GM12878 (cell line): ENCODE results near the gene DENND1A. TPM values are rescaled to one million over a fixed set of nuclear protein-coding genes. Genes with fewer than 3 reads are reported as not detected.

Experiments
- ATAC-seq: fragments of 200-7000 bp; cut with Tn5 transposase; 3 replicates; pipeline ENCODE4 v1.9.1; 2020; ENCODE audit warnings: mild to moderate bottlenecking, moderate library complexity
- BruUV-seq: library from RNA; stranded (reverse); fragments of 400-500 nt; replicated peaks from 2 replicates; lab custom pipeline; 2021; lab: Mats Ljungman, UMichigan
- CTCF ChIA-PET: fragments of 300-600 bp; sonication (Branson Sonifier 250); formaldehyde crosslinking; extraction: SDS; loops from one replicate; lab custom pipeline; 2021; ENCODE audit warnings: inconsistent platforms; lab: Yijun Ruan, JAX
- POLR2A ChIA-PET: fragments of 350-600 bp; formaldehyde crosslinking; extraction: SDS; loops from one replicate; lab custom pipeline; 2021; ENCODE audit warnings: inconsistent platforms; lab: Charles Lee
- RAD21 ChIA-PET: fragments of 300-600 bp; sonication (Branson Sonifier 250); formaldehyde crosslinking; loops from one replicate; lab custom pipeline; 2023; ENCODE audit warnings: antibody characterized with exemption; ENCODE audit not compliant: unreplicated experiment; lab: Charles Lee
- SMC1A ChIA-PET: fragments of 300-600 bp; sonication (Branson Sonifier 250); formaldehyde crosslinking; loops from one replicate; lab custom pipeline; 2023; ENCODE audit not compliant: unreplicated experiment, uncharacterized antibody; lab: Charles Lee
- DNase-seq: peaks from one replicate; pipeline ENCODE4 v3.0.0-alpha.2; 2011; ENCODE audit warnings: low read depth, low spot score
- FAIRE-seq: peaks from 3 replicates; lab custom pipeline; 2011; peaks lifted over from hg19 to GRCh38; lab: Jason Lieb, UNC
- H2AFZ ChIP-seq: 2 replicates; pipeline ENCODE4 v1.6.0; 2011; ENCODE audit warnings: low read depth, low read length, control low read depth; ENCODE audit not compliant: control insufficient read depth
- H3K27ac ChIP-seq: 2 replicates; pipeline ENCODE4 v1.5.1; 2011; ENCODE audit warnings: control low read depth; ENCODE audit not compliant: control insufficient read depth, insufficient read depth
- H3K27me3 ChIP-seq, 2 experiments: replicated peaks in 1 of 2; 2 replicates each; pipeline versions ENCODE4 v1.6.0 to v1.6.1; 2011; ENCODE audit warnings: low read length in 1 of 2; ENCODE audit not compliant: control insufficient read depth in 2 of 2, insufficient read depth in 2 of 2
- H3K36me3 ChIP-seq, 2 experiments: 2 replicates each; pipeline ENCODE4 v1.5.1; 2011; ENCODE audit warnings: low read length in 1 of 2; ENCODE audit not compliant: control insufficient read depth in 2 of 2, insufficient read depth in 2 of 2
- H3K4me1 ChIP-seq: 2 replicates; pipeline ENCODE4 v1.6.1; 2011; ENCODE audit warnings: mild to moderate bottlenecking, low read length, moderate library complexity, mixed read lengths; ENCODE audit not compliant: control insufficient read depth, insufficient read depth
- H3K4me2 ChIP-seq: 2 replicates; pipeline ENCODE4 v1.6.0; 2011; ENCODE audit warnings: control low read depth; ENCODE audit not compliant: control insufficient read depth, insufficient read depth
- H3K4me3 ChIP-seq: fragments of 200-600 bp; sonication (generic); 2 replicates; pipeline ENCODE4 v1.5.1; 2016
- H3K79me2 ChIP-seq: 2 replicates; pipeline ENCODE4 v1.6.0; 2011; ENCODE audit warnings: low read length; ENCODE audit not compliant: control insufficient read depth, insufficient read depth
- H3K9ac ChIP-seq: 2 replicates; pipeline ENCODE4 v1.8.0; 2011; ENCODE audit warnings: low read length, control low read depth, mixed read lengths; ENCODE audit not compliant: control insufficient read depth, insufficient read depth
- H3K9me3 ChIP-seq: replicated peaks from 3 replicates; pipeline ENCODE4 v1.5.1; 2011; ENCODE audit warnings: mild to moderate bottlenecking, low read length; ENCODE audit not compliant: control insufficient read depth, insufficient read depth
- H4K20me1 ChIP-seq: 2 replicates; pipeline ENCODE4 v1.6.0; 2011; ENCODE audit not compliant: control insufficient read depth, insufficient read depth
- ATF7 ChIP-seq: fragments of 450-650 bp; IDR thresholded peaks from 2 replicates; pipeline ENCODE4 v1.6.1; 2016; ENCODE audit warnings: low read depth, mild to moderate bottlenecking
- CHD4 ChIP-seq: fragments of 200-600 bp; sonication (generic); IDR thresholded peaks from 2 replicates; pipeline ENCODE4 v1.6.1; 2016; ENCODE audit warnings: mild to moderate bottlenecking
- ETV6 ChIP-seq, 2 experiments: fragments of 450-650 bp in 1 of 2; IDR thresholded peaks in 1 of 2; conservative IDR thresholded peaks in 1 of 2; 2 replicates each; pipeline ENCODE4 v1.6.1; 2014; ENCODE audit warnings: antibody characterized with exemption in 1 of 2, borderline replicate concordance in 1 of 2, low read depth in 1 of 2, mild to moderate bottlenecking in 1 of 2, moderate library complexity in 1 of 2
- FOXK2 ChIP-seq: fragments of 450-650 bp; IDR thresholded peaks from 2 replicates; pipeline ENCODE4 v1.6.1; 2017; ENCODE audit warnings: mild to moderate bottlenecking, moderate library complexity
- LARP7 ChIP-seq: fragments of 450-650 bp; IDR thresholded peaks from 2 replicates; pipeline ENCODE4 v1.6.1; 2017; ENCODE audit warnings: mild to moderate bottlenecking
- MEF2B ChIP-seq: fragments of 450-650 bp; IDR thresholded peaks from 2 replicates; pipeline ENCODE4 v1.6.1; 2018; ENCODE audit warnings: mild to moderate bottlenecking, moderate library complexity; ENCODE audit not compliant: partially characterized antibody, poor library complexity, severe bottlenecking
- POU2F2 ChIP-seq: IDR thresholded peaks from 3 replicates; pipeline ENCODE4 v1.6.1; 2011; ENCODE audit warnings: low read depth, mild to moderate bottlenecking, low read length, borderline replicate concordance
- SMAD5 ChIP-seq: IDR thresholded peaks from 2 replicates; pipeline ENCODE4 v1.6.1; 2016; ENCODE audit warnings: antibody characterized with exemption, low read depth
- SREBF1 ChIP-seq: IDR thresholded peaks from 2 replicates; pipeline ENCODE4 v1.6.1; 2012; ENCODE audit warnings: mild to moderate bottlenecking, low read length
- STAT1 ChIP-seq: fragments of 450-650 bp; conservative IDR thresholded peaks from 2 replicates; pipeline ENCODE4 v1.6.1; 2014; ENCODE audit warnings: antibody characterized with exemption, mild to moderate bottlenecking
- TAF1 ChIP-seq: IDR thresholded peaks from 2 replicates; pipeline ENCODE4 v1.6.1; 2011; ENCODE audit warnings: mild to moderate bottlenecking, low read depth, low read length, borderline replicate concordance
- TCF12 ChIP-seq: IDR thresholded peaks from 2 replicates; pipeline ENCODE4 v1.6.1; 2011; ENCODE audit warnings: low read depth, mild to moderate bottlenecking, low read length
- YY1 ChIP-seq: IDR thresholded peaks from 2 replicates; pipeline ENCODE4 v1.6.1; 2011; ENCODE audit warnings: low read depth, mild to moderate bottlenecking, low read length
- ZBTB33 ChIP-seq: fragments of 450-650 bp; IDR thresholded peaks from 2 replicates; pipeline ENCODE4 v1.6.1; 2017; ENCODE audit warnings: mild to moderate bottlenecking
- WGBS: methylation state at CpG from one replicate; pipeline ENCODE4 v1.1.6; 2016; ENCODE audit warnings: low lambda C conversion rate; ENCODE audit not compliant: insufficient replicate concordance, insufficient coverage; ENCODE audit errors: missing lambda C conversion rate; 5-methylcytosine and 5-hydroxymethylcytosine counted together
- in situ Hi-C: fragments of 300-500 bp; cut with MboI; formaldehyde crosslinking; loops from 9 replicates; pipeline ENCODE4 v1.14.3; 2018; ENCODE audit warnings: mixed read lengths
- intact Hi-C: fragments of 100-400 bp; cut with micrococcal nuclease; formaldehyde crosslinking; loops from one replicate; pipeline ENCODE4 v1.14.2; 2022; ENCODE audit not compliant: unreplicated experiment
- polyA plus RNA-seq, 11 experiments: library from polyadenylated mRNA; depleted of rRNA in 4 of 11; unstranded in 6 of 11; stranded (reverse) in 5 of 11; fragments of >200 nt; fragmentation: Nextera tagmentation in 4 of 11; fragmentation: Illumina TruSeq in 1 of 11; extraction: Ambion mirVana in 4 of 11; extraction: Trizol in 1 of 11; gene quantifications; 1 replicate in 1 of 11; 2 replicates in 10 of 11; pipeline versions ENCODE4 v1.2.1 to v1.2.3, GENCODE V29; 2011 to 2016; ENCODE audit warnings: inconsistent platforms in 2 of 11, missing spikeins in 2 of 11, low read depth in 1 of 11
- total RNA-seq, 4 experiments: library from RNA; depleted of rRNA in 3 of 4; stranded (reverse); fragments of >200 nt in 3 of 4; fragmentation: Illumina TruSeq in 1 of 4; extraction: Trizol in 1 of 4; gene quantifications; 2 replicates each; pipeline versions ENCODE4 v1.2.1 to v1.2.3, GENCODE V29; 2013 to 2021
- TF ChIP-seq, protein P1 (sequence below): fragments of 450-650 bp; IDR thresholded peaks from 2 replicates; pipeline ENCODE4 v1.6.1; 2017; ENCODE audit warnings: low read depth, mild to moderate bottlenecking, moderate library complexity
- TF ChIP-seq, protein P2 (sequence below): IDR thresholded peaks from 2 replicates; pipeline ENCODE4 v1.6.1; 2012; ENCODE audit warnings: mild to moderate bottlenecking, low read depth, low read length

Gene DENND1A
- total and polyA plus RNA-seq, 10 of the 15 experiments (the other 5 are each of a cell fraction or from before 2014, with no cell fraction given) = 14.1 to 48.6 (median 35.2) TPM

DNA sequence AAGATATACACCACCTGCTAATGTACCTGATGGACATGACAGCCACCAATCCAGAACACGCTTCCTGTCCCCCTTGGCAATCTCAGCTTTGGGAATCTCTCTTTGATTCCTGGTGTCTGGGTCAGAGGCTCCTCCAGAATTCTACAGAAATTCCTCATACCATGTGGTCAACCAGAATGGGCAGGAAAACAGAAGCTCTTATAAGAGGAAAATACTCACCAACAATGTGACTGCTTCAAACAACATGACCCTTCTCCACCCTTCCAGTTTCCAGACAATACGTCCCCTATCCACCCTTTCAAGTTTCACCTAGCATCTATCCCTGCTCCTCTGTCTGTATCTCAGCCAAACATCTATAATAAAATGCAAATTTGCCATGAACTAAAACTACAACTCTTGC is 247.2 kb downstream of the DENND1A start:
- H3K79me2 ChIP-seq = no peaks in the 10 kb centered on the region; the same call in 1 of the 2 replicates
- H3K9me3 ChIP-seq = no peaks in the 10 kb centered on the region
- peaks cover 54% of the 10 kb centered on the region for H3K4me1 ChIP-seq
- BruUV-seq = no TSS peak
- ChIA-PET CTCF (interaction anchor here (0.8 kb wide), 1 partner anchor 72 kb away, joined by 3 read pairs; no protein-coding TSS in a partner anchor), SMC1A (interaction anchor here (1.2 to 6.2 kb wide), 2 partner anchors 16 to 115 kb away, joined by 3 to 103 read pairs; no protein-coding TSS in a partner anchor), RAD21 (no interaction called here), POLR2A (interaction anchor here (1.1 kb wide), 1 partner anchor 33 kb away, joined by 4 read pairs; no protein-coding TSS in a partner anchor)
- H2AFZ ChIP-seq = no peak overlapping the region
- DNase-seq (no peak), ATAC-seq (no peak), FAIRE-seq (no peak)
- no peaks in the 10 kb centered on the region for H3K27me3 ChIP-seq
- H3K4me3 ChIP-seq = no peak overlapping the region
- no peak overlapping the region for H3K27ac ChIP-seq
- no peak overlapping the region for H3K4me2 ChIP-seq
- no peaks in the 10 kb centered on the region; a peak in 1 of 4 replicates for H3K36me3 ChIP-seq
- no peaks in the 10 kb centered on the region for H4K20me1 ChIP-seq
- H3K9ac ChIP-seq = no peak overlapping the region
- 100% methylated on average over 2 of the region's 2 CpGs for WGBS
- in situ Hi-C loops (no loop called here), intact Hi-C loops (no loop called here)
- TF ChIP-seq SREBF1 (no peak), FOXK2 (no peak), ATF7 (no peak), POU2F2 (no peak), STAT1 (no peak), YY1 (no peak), SMAD5 (no peak), MEF2B (no peak), ZBTB33 (no peak), TCF12 (no peak), LARP7 (no peak), ETV6 (conservative IDR thresholded peaks at IDR 0.05 in 1 of 2, IDR thresholded peaks at IDR 0.05 in 1 of 2; ENCODE audit: borderline replicate concordance in 1 of 2, low read depth in 1 of 2) (no peak), TAF1 (no peak), CHD4 (no peak)
- TF ChIP-seq, protein P1, sequence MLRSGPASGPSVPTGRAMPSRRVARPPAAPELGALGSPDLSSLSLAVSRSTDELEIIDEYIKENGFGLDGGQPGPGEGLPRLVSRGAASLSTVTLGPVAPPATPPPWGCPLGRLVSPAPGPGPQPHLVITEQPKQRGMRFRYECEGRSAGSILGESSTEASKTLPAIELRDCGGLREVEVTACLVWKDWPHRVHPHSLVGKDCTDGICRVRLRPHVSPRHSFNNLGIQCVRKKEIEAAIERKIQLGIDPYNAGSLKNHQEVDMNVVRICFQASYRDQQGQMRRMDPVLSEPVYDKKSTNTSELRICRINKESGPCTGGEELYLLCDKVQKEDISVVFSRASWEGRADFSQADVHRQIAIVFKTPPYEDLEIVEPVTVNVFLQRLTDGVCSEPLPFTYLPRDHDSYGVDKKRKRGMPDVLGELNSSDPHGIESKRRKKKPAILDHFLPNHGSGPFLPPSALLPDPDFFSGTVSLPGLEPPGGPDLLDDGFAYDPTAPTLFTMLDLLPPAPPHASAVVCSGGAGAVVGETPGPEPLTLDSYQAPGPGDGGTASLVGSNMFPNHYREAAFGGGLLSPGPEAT = no peak
- TF ChIP-seq, protein P2, sequence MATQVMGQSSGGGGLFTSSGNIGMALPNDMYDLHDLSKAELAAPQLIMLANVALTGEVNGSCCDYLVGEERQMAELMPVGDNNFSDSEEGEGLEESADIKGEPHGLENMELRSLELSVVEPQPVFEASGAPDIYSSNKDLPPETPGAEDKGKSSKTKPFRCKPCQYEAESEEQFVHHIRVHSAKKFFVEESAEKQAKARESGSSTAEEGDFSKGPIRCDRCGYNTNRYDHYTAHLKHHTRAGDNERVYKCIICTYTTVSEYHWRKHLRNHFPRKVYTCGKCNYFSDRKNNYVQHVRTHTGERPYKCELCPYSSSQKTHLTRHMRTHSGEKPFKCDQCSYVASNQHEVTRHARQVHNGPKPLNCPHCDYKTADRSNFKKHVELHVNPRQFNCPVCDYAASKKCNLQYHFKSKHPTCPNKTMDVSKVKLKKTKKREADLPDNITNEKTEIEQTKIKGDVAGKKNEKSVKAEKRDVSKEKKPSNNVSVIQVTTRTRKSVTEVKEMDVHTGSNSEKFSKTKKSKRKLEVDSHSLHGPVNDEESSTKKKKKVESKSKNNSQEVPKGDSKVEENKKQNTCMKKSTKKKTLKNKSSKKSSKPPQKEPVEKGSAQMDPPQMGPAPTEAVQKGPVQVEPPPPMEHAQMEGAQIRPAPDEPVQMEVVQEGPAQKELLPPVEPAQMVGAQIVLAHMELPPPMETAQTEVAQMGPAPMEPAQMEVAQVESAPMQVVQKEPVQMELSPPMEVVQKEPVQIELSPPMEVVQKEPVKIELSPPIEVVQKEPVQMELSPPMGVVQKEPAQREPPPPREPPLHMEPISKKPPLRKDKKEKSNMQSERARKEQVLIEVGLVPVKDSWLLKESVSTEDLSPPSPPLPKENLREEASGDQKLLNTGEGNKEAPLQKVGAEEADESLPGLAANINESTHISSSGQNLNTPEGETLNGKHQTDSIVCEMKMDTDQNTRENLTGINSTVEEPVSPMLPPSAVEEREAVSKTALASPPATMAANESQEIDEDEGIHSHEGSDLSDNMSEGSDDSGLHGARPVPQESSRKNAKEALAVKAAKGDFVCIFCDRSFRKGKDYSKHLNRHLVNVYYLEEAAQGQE = no peak
